Measurements from ENCODE around the gene TAP2. TPM values are rescaled to one million over a fixed set of nuclear protein-coding genes. Genes with fewer than 3 reads are reported as not detected.
"Not testable (repeated sequence)": the region's sequence is repeated elsewhere in the genome, so short reads cannot be mapped to it uniquely, and the experiment has no call there.

TAP2 gene
- total RNA-seq, 1 experiment from 2014 or later, result 59.9 TPM

DNA sequence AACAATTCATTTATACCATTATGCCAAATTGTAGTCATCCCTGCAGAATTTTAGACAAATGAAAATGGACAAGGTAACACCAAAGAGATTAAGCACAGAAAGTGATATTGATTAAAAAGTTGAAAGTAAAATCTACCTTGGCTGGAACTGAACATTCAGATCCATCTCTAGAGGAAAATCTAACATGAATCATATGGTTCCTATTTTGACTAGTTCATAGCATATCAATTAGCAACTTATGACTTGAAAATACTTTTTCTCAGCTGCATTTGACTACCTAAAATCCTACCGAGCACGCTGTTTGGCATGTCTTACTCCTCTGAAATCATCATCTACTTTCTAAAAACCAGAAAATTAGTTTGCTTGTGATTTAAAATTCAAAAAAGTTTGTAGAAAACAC is 38.1 kb upstream of the TAP2 start (continued):
- TF ChIP-seq, protein P1, sequence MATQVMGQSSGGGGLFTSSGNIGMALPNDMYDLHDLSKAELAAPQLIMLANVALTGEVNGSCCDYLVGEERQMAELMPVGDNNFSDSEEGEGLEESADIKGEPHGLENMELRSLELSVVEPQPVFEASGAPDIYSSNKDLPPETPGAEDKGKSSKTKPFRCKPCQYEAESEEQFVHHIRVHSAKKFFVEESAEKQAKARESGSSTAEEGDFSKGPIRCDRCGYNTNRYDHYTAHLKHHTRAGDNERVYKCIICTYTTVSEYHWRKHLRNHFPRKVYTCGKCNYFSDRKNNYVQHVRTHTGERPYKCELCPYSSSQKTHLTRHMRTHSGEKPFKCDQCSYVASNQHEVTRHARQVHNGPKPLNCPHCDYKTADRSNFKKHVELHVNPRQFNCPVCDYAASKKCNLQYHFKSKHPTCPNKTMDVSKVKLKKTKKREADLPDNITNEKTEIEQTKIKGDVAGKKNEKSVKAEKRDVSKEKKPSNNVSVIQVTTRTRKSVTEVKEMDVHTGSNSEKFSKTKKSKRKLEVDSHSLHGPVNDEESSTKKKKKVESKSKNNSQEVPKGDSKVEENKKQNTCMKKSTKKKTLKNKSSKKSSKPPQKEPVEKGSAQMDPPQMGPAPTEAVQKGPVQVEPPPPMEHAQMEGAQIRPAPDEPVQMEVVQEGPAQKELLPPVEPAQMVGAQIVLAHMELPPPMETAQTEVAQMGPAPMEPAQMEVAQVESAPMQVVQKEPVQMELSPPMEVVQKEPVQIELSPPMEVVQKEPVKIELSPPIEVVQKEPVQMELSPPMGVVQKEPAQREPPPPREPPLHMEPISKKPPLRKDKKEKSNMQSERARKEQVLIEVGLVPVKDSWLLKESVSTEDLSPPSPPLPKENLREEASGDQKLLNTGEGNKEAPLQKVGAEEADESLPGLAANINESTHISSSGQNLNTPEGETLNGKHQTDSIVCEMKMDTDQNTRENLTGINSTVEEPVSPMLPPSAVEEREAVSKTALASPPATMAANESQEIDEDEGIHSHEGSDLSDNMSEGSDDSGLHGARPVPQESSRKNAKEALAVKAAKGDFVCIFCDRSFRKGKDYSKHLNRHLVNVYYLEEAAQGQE (IDR thresholded peaks at IDR 0.05; ENCODE audit: low read depth), result no peak
- TF ChIP-seq, protein P2, sequence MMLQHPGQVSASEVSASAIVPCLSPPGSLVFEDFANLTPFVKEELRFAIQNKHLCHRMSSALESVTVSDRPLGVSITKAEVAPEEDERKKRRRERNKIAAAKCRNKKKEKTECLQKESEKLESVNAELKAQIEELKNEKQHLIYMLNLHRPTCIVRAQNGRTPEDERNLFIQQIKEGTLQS (IDR thresholded peaks at IDR 0.05), result no peak
- TF ChIP-seq, protein P3, sequence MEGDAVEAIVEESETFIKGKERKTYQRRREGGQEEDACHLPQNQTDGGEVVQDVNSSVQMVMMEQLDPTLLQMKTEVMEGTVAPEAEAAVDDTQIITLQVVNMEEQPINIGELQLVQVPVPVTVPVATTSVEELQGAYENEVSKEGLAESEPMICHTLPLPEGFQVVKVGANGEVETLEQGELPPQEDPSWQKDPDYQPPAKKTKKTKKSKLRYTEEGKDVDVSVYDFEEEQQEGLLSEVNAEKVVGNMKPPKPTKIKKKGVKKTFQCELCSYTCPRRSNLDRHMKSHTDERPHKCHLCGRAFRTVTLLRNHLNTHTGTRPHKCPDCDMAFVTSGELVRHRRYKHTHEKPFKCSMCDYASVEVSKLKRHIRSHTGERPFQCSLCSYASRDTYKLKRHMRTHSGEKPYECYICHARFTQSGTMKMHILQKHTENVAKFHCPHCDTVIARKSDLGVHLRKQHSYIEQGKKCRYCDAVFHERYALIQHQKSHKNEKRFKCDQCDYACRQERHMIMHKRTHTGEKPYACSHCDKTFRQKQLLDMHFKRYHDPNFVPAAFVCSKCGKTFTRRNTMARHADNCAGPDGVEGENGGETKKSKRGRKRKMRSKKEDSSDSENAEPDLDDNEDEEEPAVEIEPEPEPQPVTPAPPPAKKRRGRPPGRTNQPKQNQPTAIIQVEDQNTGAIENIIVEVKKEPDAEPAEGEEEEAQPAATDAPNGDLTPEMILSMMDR (IDR thresholded peaks at IDR 0.05 in 2 of 3, conservative IDR thresholded peaks at IDR 0.05 in 1 of 3; ENCODE audit: borderline replicate concordance in 1 of 3, insufficient read depth in 1 of 3, low read depth in 2 of 3, low read length in 2 of 3), result no peak

DNA sequence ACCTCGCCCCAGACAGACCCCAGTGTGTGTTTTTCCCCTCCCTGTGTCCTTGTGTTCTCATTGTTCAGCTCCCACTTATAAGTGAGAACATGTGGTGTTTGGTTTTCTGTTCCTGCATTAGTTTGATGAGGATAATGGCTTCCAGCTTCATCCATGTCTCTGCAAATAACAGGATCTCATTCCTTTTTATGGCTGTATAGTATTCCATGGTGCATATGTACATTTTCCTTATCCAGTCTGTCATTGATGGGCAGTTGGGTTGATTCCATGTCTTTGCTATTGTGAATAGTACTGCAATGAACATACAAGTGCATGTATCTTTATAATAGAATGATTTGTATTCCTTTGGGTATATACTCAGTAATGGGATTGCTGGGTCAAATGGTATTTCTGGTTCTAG is 35.4 kb upstream of the TAP2 start:
- POLR2A ChIA-PET; H3K36me3 ChIP-seq (ENCODE audit: control insufficient read depth in 1 of 2, insufficient read depth in 2 of 2, low read length in 2 of 2); H3K79me2 ChIP-seq (ENCODE audit: insufficient read depth, low read length); BruUV-seq (replicated peaks); H3K4me1 ChIP-seq (ENCODE audit: control insufficient read depth in 1 of 2, insufficient read depth in 2 of 2, low read length in 2 of 2); H2AFZ ChIP-seq (ENCODE audit: low read depth, low read length, poor library complexity, severe bottlenecking); DNase-seq (ENCODE audit: low read depth, low spot score); H3K9me3 ChIP-seq (ENCODE audit: control insufficient read depth in 1 of 2, insufficient read depth in 1 of 2, low read depth in 1 of 2, low read length in 2 of 2); CTCF ChIA-PET; intact Hi-C loops (cut with micrococcal nuclease); H3K4me2 ChIP-seq (ENCODE audit: low read length); H3K27me3 ChIP-seq (ENCODE audit: insufficient read depth, low read length); ATAC-seq; H3K4me3 ChIP-seq (replicated peaks in 1 of 2; ENCODE audit: low read depth in 1 of 2, low read length in 2 of 2); H3K27ac ChIP-seq (ENCODE audit: low read depth, low read length); RAD21 ChIA-PET (ENCODE audit: low non-redundant PET in 1 of 2, low total read pairs in 2 of 2, uncharacterized antibody in 2 of 2, unreplicated experiment in 2 of 2); H3K9ac ChIP-seq (ENCODE audit: low read length); H3K9me2 ChIP-seq (ENCODE audit: insufficient read depth); H4K20me1 ChIP-seq (ENCODE audit: insufficient read depth): not testable (repeated sequence)

Measured in HCT116 (cell line).